Suprapubic skin (tissue), 4 donors: Measurements from ENCODE around the gene DPYSL4.

Experiments used
- EP300 ChIP-seq: sonication (generic); formaldehyde crosslinking; IDR thresholded peaks from one replicate; pipeline ENCODE4 v1.6.1; 2017; ENCODE audit warnings: antibody characterized with exemption
- POLR2A ChIP-seq, 2 donors: fragments of 450-650 bp; IDR thresholded peaks; one replicate each; pipeline ENCODE4 v1.6.1; 2017; ENCODE audit warnings: antibody characterized with exemption in 2 of 2, mild to moderate bottlenecking in 2 of 2, moderate library complexity in 2 of 2
- POLR2AphosphoS5 ChIP-seq, 3 donors: sonication (generic); formaldehyde crosslinking; IDR thresholded peaks; one replicate each; pipeline ENCODE4 v1.6.1; 2017; ENCODE audit warnings: antibody characterized with exemption in 3 of 3
- TF ChIP-seq, protein P1 (sequence below), 2 donors: fragments of 200-600 bp in 1 of 2; fragments of 450-650 bp in 1 of 2; sonication (generic) in 1 of 2; IDR thresholded peaks; one replicate each; pipeline ENCODE4 v1.5.1; 2016 to 2019; ENCODE audit warnings: antibody characterized with exemption in 2 of 2, mild to moderate bottlenecking in 1 of 2, moderate library complexity in 1 of 2

DNA sequence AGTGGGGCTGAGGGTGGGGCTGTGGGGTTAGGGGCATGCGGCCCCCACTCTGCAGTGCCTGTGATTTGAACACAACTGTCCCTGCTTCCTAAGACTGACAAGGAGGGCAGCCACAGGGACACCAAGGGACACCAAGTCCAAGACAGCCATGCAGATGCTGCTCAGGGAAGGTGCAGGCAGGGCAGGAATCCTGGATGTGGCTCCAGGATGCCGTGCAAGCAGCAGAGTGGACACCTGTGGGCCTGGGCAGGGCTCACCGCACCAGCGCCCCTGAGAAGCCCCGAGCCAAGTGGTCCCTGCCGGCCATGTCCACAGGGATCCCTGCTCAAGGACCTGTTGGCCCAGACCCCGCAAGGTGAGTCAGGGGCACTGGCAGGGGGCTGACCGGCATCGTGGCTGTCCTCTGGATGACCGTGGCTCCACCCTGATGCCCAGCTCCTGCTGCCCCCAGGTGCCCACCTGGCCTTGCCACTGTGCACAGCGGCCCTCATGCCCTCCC is 62.5 kb downstream of the DPYSL4 start:
- TF ChIP-seq, protein P1, sequence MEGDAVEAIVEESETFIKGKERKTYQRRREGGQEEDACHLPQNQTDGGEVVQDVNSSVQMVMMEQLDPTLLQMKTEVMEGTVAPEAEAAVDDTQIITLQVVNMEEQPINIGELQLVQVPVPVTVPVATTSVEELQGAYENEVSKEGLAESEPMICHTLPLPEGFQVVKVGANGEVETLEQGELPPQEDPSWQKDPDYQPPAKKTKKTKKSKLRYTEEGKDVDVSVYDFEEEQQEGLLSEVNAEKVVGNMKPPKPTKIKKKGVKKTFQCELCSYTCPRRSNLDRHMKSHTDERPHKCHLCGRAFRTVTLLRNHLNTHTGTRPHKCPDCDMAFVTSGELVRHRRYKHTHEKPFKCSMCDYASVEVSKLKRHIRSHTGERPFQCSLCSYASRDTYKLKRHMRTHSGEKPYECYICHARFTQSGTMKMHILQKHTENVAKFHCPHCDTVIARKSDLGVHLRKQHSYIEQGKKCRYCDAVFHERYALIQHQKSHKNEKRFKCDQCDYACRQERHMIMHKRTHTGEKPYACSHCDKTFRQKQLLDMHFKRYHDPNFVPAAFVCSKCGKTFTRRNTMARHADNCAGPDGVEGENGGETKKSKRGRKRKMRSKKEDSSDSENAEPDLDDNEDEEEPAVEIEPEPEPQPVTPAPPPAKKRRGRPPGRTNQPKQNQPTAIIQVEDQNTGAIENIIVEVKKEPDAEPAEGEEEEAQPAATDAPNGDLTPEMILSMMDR (IDR thresholded peaks at IDR 0.05) = no peak
- TF ChIP-seq POLR2AphosphoS5 (IDR thresholded peaks at IDR 0.05) (no peak), POLR2A (IDR thresholded peaks at IDR 0.05) (no peak), EP300 (no peak)
